Activated CD8-positive, alpha-beta T cell treated with anti-CD3 and anti-CD28 coated beads for 36 hours (primary cell): ENCODE data around the gene ZNF263. TPM values are rescaled to one million over a fixed set of nuclear protein-coding genes. Genes with fewer than 3 reads are reported as not detected.

Source experiments
- ATAC-seq: fragments of 200-7000 bp; cut with Tn5 transposase; one replicate; pipeline ENCODE4 v1.10.0; 2021; ENCODE audit warnings: mild to moderate bottlenecking, moderate library complexity
- CTCF ChIA-PET: fragments of 350-600 bp; sonication (Branson Sonifier 250); formaldehyde crosslinking; loops from one replicate; lab custom pipeline; 2021; ENCODE audit warnings: antibody characterized with exemption; lab: Charles Lee
- POLR2A ChIA-PET: fragments of 350-600 bp; sonication (Branson Sonifier 250); formaldehyde crosslinking; loops from one replicate; lab custom pipeline; 2021; ENCODE audit warnings: antibody characterized with exemption; lab: Charles Lee
- DNase-seq: peaks from one replicate; pipeline ENCODE4 v3.0.0-alpha.2; 2020
- H3K27ac Mint-ChIP-seq: one replicate; pipeline ENCODE4 v1.8.0; 2021; ENCODE audit warnings: mild to moderate bottlenecking, mixed read lengths
- H3K27me3 Mint-ChIP-seq: one replicate; pipeline ENCODE4 v1.8.0; 2021; ENCODE audit warnings: mixed read lengths
- H3K36me3 Mint-ChIP-seq: one replicate; pipeline ENCODE4 v1.8.0; 2021; ENCODE audit warnings: low read depth, mixed read lengths
- H3K4me1 Mint-ChIP-seq: one replicate; pipeline ENCODE4 v1.8.0; 2021; ENCODE audit warnings: low read depth, mixed read lengths
- H3K4me3 Mint-ChIP-seq: one replicate; pipeline ENCODE4 v1.8.0; 2021; ENCODE audit warnings: mild to moderate bottlenecking, moderate library complexity, mixed read lengths
- H3K9me3 Mint-ChIP-seq: one replicate; pipeline ENCODE4 v1.8.0; 2021; ENCODE audit warnings: mixed read lengths
- intact Hi-C: fragments of 100-400 bp; cut with micrococcal nuclease; formaldehyde crosslinking; loops from one replicate; pipeline ENCODE4 v1.10.0; 2022
- total RNA-seq, 2 experiments: library from RNA; stranded (reverse); gene quantifications; one replicate each; pipeline ENCODE4 v1.2.3, GENCODE V29; 2021
- TF ChIP-seq, protein P1 (sequence below): fragments of 200-600 bp; IDR thresholded peaks from one replicate; pipeline ENCODE4 v1.8.0; 2022; ENCODE audit warnings: antibody characterized with exemption, mild to moderate bottlenecking

Gene ZNF263
- total RNA-seq, 2 experiments from 2014 or later: 19.5 to 22.0 TPM

GRCh38 chr16:3248596-3248995 lies 34.7 kb upstream of the ZNF263 start:
- DNase-seq (no peak), ATAC-seq (no peak)
- no peaks in the 10 kb centered on the region for H3K9me3 Mint-ChIP-seq
- peaks cover 2% of the 10 kb centered on the region for H3K27me3 Mint-ChIP-seq
- CTCF ChIA-PET: no interaction called here
- H3K27ac Mint-ChIP-seq: no peak overlapping the region
- TF ChIP-seq, protein P1, sequence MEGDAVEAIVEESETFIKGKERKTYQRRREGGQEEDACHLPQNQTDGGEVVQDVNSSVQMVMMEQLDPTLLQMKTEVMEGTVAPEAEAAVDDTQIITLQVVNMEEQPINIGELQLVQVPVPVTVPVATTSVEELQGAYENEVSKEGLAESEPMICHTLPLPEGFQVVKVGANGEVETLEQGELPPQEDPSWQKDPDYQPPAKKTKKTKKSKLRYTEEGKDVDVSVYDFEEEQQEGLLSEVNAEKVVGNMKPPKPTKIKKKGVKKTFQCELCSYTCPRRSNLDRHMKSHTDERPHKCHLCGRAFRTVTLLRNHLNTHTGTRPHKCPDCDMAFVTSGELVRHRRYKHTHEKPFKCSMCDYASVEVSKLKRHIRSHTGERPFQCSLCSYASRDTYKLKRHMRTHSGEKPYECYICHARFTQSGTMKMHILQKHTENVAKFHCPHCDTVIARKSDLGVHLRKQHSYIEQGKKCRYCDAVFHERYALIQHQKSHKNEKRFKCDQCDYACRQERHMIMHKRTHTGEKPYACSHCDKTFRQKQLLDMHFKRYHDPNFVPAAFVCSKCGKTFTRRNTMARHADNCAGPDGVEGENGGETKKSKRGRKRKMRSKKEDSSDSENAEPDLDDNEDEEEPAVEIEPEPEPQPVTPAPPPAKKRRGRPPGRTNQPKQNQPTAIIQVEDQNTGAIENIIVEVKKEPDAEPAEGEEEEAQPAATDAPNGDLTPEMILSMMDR: no peak
- intact Hi-C loops: no loop called here
- H3K36me3 Mint-ChIP-seq: no peaks in the 10 kb centered on the region
- H3K4me3 Mint-ChIP-seq: no peak overlapping the region
- POLR2A ChIA-PET: interaction anchor here (0.9 kb wide), 1 partner anchor 15 kb away, joined by 5 read pairs; no protein-coding TSS in a partner anchor
- H3K4me1 Mint-ChIP-seq: peaks cover 5% of the 10 kb centered on the region

DNA sequence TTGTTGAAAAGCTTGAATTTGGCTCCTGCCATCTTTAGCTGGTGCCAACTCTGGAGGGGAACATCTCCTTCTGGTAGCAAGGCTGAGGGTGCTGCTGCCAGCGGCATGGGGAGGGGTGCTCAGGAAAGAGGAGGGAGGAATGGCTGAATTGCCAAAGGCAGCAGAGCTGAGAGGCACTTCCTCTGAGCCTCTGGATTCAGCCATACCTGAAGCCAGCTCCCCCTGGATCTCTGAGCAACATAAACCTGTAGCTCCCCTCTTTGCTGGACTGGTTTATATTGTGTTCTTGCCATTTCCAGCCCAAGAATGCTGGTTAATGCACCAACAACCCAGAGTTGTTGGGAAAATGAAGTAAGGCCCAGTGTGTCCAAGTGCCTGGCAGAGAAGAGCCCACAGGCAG lies 34.3 kb upstream of the ZNF263 start:
- DNase-seq (no peak), ATAC-seq (no peak)
- ChIA-PET CTCF (no interaction called here), POLR2A (interaction anchor here (0.9 kb wide), 1 partner anchor 14 kb away, joined by 5 read pairs; no protein-coding TSS in a partner anchor)
- intact Hi-C loops: no loop called here
- Mint-ChIP-seq H3K27ac (no peak overlapping the region), H3K4me3 (no peak overlapping the region), H3K27me3 (peaks cover 2% of the 10 kb centered on the region), H3K9me3 (no peaks in the 10 kb centered on the region), H3K36me3 (no peaks in the 10 kb centered on the region), H3K4me1 (peaks cover 1% of the 10 kb centered on the region)
- TF ChIP-seq, protein P1: no peak

DNA sequence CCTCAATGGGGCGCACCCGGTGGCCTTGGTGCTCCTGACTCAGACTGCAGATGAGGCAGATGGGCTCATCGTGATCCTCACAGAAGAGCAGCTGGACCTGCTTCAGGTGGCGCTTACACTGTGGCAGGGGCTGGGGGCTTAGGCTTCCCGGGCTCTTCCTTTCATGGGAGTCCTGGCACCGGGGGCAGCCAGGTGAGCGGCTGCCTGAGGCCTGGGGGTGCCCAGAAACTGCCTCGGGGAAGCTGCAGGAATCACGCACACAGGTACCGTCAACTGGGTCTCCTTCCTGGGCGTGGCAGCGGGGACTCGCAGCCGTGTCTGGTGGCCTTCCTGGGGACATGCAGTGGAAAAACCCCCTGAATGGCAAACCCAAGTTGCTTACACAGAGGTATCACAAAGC lies 33.8 kb upstream of the ZNF263 start:
- H3K27ac Mint-ChIP-seq: no peak overlapping the region
- no peaks in the 10 kb centered on the region for H3K9me3 Mint-ChIP-seq
- no peaks in the 10 kb centered on the region for H3K4me1 Mint-ChIP-seq
- TF ChIP-seq, protein P1: no peak
- no peak for ATAC-seq
- ChIA-PET CTCF (no interaction called here), POLR2A (interaction anchor here (1.1 kb wide), 1 partner anchor 15 kb away, joined by 3 read pairs; no protein-coding TSS in a partner anchor)
- H3K36me3 Mint-ChIP-seq: no peaks in the 10 kb centered on the region
- intact Hi-C loops: no loop called here
- no peak overlapping the region for H3K4me3 Mint-ChIP-seq
- peaks cover 2% of the 10 kb centered on the region for H3K27me3 Mint-ChIP-seq
- DNase-seq: no peak

DNA sequence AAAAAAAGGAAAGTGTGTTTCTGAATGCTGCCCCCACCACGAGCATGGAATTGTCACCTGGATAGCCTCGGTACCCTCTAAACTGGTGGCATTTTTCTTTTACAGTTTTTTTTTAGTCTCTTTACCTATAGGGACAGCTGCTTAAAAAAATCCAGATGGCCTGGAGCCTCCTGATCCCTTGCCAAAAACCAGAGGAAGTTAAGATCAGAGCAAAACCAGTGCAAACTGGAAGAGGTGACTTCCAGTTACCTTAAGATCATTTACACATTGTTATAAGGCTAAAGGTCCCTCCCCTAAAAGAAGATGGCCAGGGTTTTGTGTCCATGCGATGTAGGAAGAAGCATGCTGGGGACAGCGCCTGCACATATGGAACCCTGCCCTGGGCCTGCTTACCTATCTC lies 30.3 kb upstream of the ZNF263 start:
- H3K4me3 Mint-ChIP-seq: no peak overlapping the region
- POLR2A ChIA-PET: interaction anchor here (0.9 to 1.4 kb wide), 2 partner anchors 10 to 82 kb away, joined by 3 to 4 read pairs; no protein-coding TSS in a partner anchor
- no peak overlapping the region for H3K27ac Mint-ChIP-seq
- TF ChIP-seq, protein P1: no peak
- intact Hi-C loops: no loop called here
- ATAC-seq: no peak
- no peaks in the 10 kb centered on the region for H3K9me3 Mint-ChIP-seq
- CTCF ChIA-PET: interaction anchor here (0.8 to 1.5 kb wide), 2 partner anchors 10 to 13 kb away, joined by 3 to 5 read pairs; no protein-coding TSS in a partner anchor
- no peaks in the 10 kb centered on the region for H3K4me1 Mint-ChIP-seq
- H3K27me3 Mint-ChIP-seq: peaks cover 2% of the 10 kb centered on the region
- H3K36me3 Mint-ChIP-seq: no peaks in the 10 kb centered on the region
- no peak for DNase-seq

DNA sequence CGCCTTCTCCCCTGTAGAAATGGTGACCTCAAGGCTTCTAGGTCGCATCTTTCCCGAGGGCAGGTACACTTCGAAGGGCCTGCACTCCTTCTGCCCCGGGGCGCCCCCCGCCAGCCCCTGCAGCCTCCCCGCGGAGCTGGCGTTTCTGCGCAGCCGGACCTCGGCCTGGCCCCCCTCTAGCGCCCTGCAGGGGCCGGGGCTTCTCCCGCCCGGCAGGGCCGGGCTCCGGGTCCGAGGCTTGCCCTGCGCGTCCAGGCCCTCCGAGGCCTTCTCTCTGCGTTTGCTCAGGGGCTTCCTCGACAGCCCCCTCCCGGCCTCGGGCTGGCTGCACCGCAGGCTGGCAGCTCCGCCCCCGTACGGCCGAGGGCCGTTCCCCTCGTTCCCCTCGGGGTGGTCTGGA lies 29.0 kb upstream of the ZNF263 start:
- no peak for ATAC-seq
- intact Hi-C loops: no loop called here
- H3K4me1 Mint-ChIP-seq: no peaks in the 10 kb centered on the region
- H3K36me3 Mint-ChIP-seq: no peaks in the 10 kb centered on the region
- no peak overlapping the region for H3K27ac Mint-ChIP-seq
- TF ChIP-seq, protein P1: no peak
- H3K9me3 Mint-ChIP-seq: no peaks in the 10 kb centered on the region
- CTCF ChIA-PET: interaction anchor here (1.5 kb wide), 1 partner anchor 12 kb away, joined by 5 read pairs; no protein-coding TSS in a partner anchor
- H3K4me3 Mint-ChIP-seq: no peak overlapping the region
- POLR2A ChIA-PET: interaction anchor here (1.4 kb wide), 1 partner anchor 9 kb away, joined by 4 read pairs; no protein-coding TSS in a partner anchor
- H3K27me3 Mint-ChIP-seq: peaks cover 2% of the 10 kb centered on the region
- DNase-seq: no peak
